Measurements from ENCODE around the gene ROR1. TPM values are rescaled to one million over a fixed set of nuclear protein-coding genes. Genes with fewer than 3 reads are reported as not detected.

The ROR1 gene
- total and polyA plus RNA-seq, 2 of the 4 experiments (the other 2 are of a cell fraction) = 4.4 to 10.0 TPM

DNA sequence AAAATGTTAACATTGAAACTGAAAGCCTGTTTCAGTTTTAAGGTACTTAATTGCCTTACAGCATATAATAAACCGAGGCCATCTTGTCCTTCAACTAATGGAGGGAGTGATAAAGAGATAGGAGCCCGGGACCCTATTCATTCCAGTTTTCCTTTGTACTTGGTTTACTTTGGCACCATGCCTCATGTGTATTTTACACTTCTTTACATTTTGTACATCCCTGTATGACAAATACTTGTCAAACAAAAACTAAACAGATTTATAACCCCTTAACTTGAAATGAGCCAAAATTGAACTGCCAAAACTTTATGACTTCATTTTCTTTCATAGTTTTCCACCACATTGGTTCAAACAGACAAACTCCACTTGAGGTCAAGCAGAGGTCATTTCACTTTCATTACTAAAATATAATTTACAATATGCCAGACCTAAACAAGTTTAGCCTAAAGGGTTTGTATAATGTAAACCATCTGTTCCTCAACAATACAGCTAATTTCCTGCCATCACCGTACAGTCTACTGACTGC lies 398.7 kb downstream of the ROR1 start:
- peak overlapping the region; percentile 41 to 66; a peak in 3 of 4 replicates for H4K8ac ChIP-seq (ENCODE audit: low read depth in 2 of 2, low read length in 2 of 2)
- peak overlapping the region; percentile 25; the same call in 1 of the 3 replicates for H2BK15ac ChIP-seq (ENCODE audit: low read depth, low read length)
- no peaks in the 10 kb centered on the region for H4K20me1 ChIP-seq (ENCODE audit: insufficient read depth, low read length)
- ChIA-PET CTCF (no interaction called here), POLR2A (ENCODE audit: unreplicated experiment) (no interaction called here)
- in situ Hi-C loops (cut with MboI; ENCODE audit: low sequenced_read_pairs) (no loop called here), dilution Hi-C loops (cut with HindIII; ENCODE audit: low sequenced_read_pairs, unreplicated experiment) (no loop called here), intact Hi-C loops (cut with micrococcal nuclease) (no loop called here)
- peak overlapping the region; percentile 78 for H2BK5ac ChIP-seq (ENCODE audit: low read depth, low read length, poor library complexity, severe bottlenecking)
- no peak overlapping the region for H4K91ac ChIP-seq (ENCODE audit: insufficient read depth, low read depth, low read length)
- ATAC-seq (ENCODE audit: low read depth) (peak; percentile 76), DNase-seq (peak; percentile 69)
- H4K5ac ChIP-seq (ENCODE audit: low read depth, low read length) = no peak overlapping the region
- H3K79me1 ChIP-seq (ENCODE audit: low read depth in 1 of 2, low read length in 2 of 2) = no peaks in the 10 kb centered on the region
- H3K14ac ChIP-seq (replicated peaks; ENCODE audit: low read depth, low read length) = no peak overlapping the region; the same call in 1 of the 2 replicates
- no peak overlapping the region for H3K4me3 ChIP-seq (ENCODE audit: insufficient read depth, low read depth, low read length)
- peak overlapping the region; percentile 44; the same call in 1 of the 2 replicates for H2BK120ac ChIP-seq (ENCODE audit: low read depth, low read length)
- BruUV-seq (replicated peaks) = no TSS peak
- TF ChIP-seq NFE2L2 (IDR thresholded peaks at IDR 0.05; ENCODE audit: low read depth, low read length) (no peak), MAZ (IDR thresholded peaks at IDR 0.05; ENCODE audit: borderline replicate concordance, low read depth, low read length) (no peak), SMC3 (IDR thresholded peaks at IDR 0.05; ENCODE audit: low read depth, low read length) (no peak), CHD1 (IDR thresholded peaks at IDR 0.05; ENCODE audit: low read depth, low read length) (no peak), RCOR1 (IDR thresholded peaks at IDR 0.05; ENCODE audit: insufficient replicate concordance, low read length) (no peak), MXI1 (IDR thresholded peaks at IDR 0.05; ENCODE audit: borderline replicate concordance, low read depth, low read length) (no peak), MAFK (IDR thresholded peaks at IDR 0.05; ENCODE audit: low read depth, low read length) (no peak), BHLHE40 (IDR thresholded peaks at IDR 0.05; ENCODE audit: low read depth, low read length) (no peak), POLR2A (IDR thresholded peaks at IDR 0.05; ENCODE audit: low read depth, low read length) (no peak), RAD21 (IDR thresholded peaks at IDR 0.05; ENCODE audit: low read length) (no peak), CEBPB (IDR thresholded peaks at IDR 0.05; ENCODE audit: low read depth, low read length) (no peak), RFX5 (IDR thresholded peaks at IDR 0.05; ENCODE audit: low read depth, low read length) (no peak), FOS (IDR thresholded peaks at IDR 0.05; ENCODE audit: low read depth, low read length) (no peak)
- TF ChIP-seq, protein P1, sequence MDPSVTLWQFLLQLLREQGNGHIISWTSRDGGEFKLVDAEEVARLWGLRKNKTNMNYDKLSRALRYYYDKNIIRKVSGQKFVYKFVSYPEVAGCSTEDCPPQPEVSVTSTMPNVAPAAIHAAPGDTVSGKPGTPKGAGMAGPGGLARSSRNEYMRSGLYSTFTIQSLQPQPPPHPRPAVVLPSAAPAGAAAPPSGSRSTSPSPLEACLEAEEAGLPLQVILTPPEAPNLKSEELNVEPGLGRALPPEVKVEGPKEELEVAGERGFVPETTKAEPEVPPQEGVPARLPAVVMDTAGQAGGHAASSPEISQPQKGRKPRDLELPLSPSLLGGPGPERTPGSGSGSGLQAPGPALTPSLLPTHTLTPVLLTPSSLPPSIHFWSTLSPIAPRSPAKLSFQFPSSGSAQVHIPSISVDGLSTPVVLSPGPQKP (IDR thresholded peaks at IDR 0.05; ENCODE audit: borderline replicate concordance, low read depth, low read length) = no peak
- TF ChIP-seq, protein P2, sequence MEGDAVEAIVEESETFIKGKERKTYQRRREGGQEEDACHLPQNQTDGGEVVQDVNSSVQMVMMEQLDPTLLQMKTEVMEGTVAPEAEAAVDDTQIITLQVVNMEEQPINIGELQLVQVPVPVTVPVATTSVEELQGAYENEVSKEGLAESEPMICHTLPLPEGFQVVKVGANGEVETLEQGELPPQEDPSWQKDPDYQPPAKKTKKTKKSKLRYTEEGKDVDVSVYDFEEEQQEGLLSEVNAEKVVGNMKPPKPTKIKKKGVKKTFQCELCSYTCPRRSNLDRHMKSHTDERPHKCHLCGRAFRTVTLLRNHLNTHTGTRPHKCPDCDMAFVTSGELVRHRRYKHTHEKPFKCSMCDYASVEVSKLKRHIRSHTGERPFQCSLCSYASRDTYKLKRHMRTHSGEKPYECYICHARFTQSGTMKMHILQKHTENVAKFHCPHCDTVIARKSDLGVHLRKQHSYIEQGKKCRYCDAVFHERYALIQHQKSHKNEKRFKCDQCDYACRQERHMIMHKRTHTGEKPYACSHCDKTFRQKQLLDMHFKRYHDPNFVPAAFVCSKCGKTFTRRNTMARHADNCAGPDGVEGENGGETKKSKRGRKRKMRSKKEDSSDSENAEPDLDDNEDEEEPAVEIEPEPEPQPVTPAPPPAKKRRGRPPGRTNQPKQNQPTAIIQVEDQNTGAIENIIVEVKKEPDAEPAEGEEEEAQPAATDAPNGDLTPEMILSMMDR (conservative IDR thresholded peaks at IDR 0.05; ENCODE audit: low read depth, low read length) = no peak
- TF ChIP-seq, protein P3, sequence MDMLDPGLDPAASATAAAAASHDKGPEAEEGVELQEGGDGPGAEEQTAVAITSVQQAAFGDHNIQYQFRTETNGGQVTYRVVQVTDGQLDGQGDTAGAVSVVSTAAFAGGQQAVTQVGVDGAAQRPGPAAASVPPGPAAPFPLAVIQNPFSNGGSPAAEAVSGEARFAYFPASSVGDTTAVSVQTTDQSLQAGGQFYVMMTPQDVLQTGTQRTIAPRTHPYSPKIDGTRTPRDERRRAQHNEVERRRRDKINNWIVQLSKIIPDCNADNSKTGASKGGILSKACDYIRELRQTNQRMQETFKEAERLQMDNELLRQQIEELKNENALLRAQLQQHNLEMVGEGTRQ (IDR thresholded peaks at IDR 0.05; ENCODE audit: low read depth, low read length) = no peak
- H3K18ac ChIP-seq (ENCODE audit: low read depth, low read length) = peak overlapping the region; percentile 73; the same call in 1 of the 2 replicates
- H2AFZ ChIP-seq (replicated peaks; ENCODE audit: low read length, poor library complexity) = no peak overlapping the region
- H3K27me3 ChIP-seq (ENCODE audit: control insufficient read depth, insufficient read depth, low read length) = no peaks in the 10 kb centered on the region
- H3K4me2 ChIP-seq (ENCODE audit: low read depth, low read length) = peak overlapping the region; percentile 84; the same call in 1 of the 2 replicates
- H3K9me3 ChIP-seq (ENCODE audit: control insufficient read depth, insufficient read depth, low read length) = no peaks in the 10 kb centered on the region
- H3K36me3 ChIP-seq (ENCODE audit: control insufficient read depth, insufficient read depth, low read length) = peaks cover 3% of the 10 kb centered on the region; the same call in 1 of the 2 replicates
- no CpG with 5 or more reads among the region's 3 CpGs for WGBS, 2 experiments (ENCODE audit: extremely low coverage in 2 of 2, insufficient read length in 1 of 2)
- H2AK9ac ChIP-seq (replicated peaks; ENCODE audit: low read depth, low read length, poor library complexity) = no peak overlapping the region
- H3K9me1 ChIP-seq (ENCODE audit: insufficient read depth, low read length) = peaks cover 7% of the 10 kb centered on the region
- H2BK20ac ChIP-seq (ENCODE audit: low read depth, low read length) = peak overlapping the region; percentile 21; the same call in 1 of the 2 replicates
- H3K27ac ChIP-seq (ENCODE audit: insufficient read depth, low read length) = peak overlapping the region; percentile 17; the same call in 1 of the 2 replicates
- peak overlapping the region; percentile 8; the same call in 1 of the 2 replicates for H3K56ac ChIP-seq (ENCODE audit: extremely low read depth, insufficient read depth, low read length)
- no peak overlapping the region for H3K9ac ChIP-seq (ENCODE audit: low read depth, low read length)
- H3K4me1 ChIP-seq (ENCODE audit: control insufficient read depth, insufficient read depth, low read length) = peaks cover 16% of the 10 kb centered on the region
- H3K23ac ChIP-seq (ENCODE audit: low read depth, low read length) = peak overlapping the region; percentile 11; the same call in 1 of the 2 replicates
- H3K4ac ChIP-seq (ENCODE audit: low read depth, low read length) = peak overlapping the region; percentile 19; the same call in 1 of the 2 replicates
- H2AK5ac ChIP-seq (ENCODE audit: low read depth, low read length) = no peak overlapping the region
